ENCODE results near the gene ZNF319.

- no peak for TF ChIP-seq CTCF (IDR thresholded peaks at IDR 0.05; ENCODE audit: borderline replicate concordance, extremely low read depth, low read length, poor library complexity, severe bottlenecking)
- TF ChIP-seq EZH2 (IDR thresholded peaks at IDR 0.05; ENCODE audit: borderline replicate concordance, low read depth, low read length, severe bottlenecking): no peak
These were observed 30.9 kb downstream of the ZNF319 start for GRCh38 chr16:57969451-57970123.
